HepG2 (cell line): ENCODE results near the gene CHD9NB.
"Not testable (repeated sequence)": the region's sequence is repeated elsewhere in the genome, so short reads cannot be mapped to it uniquely, and the experiment has no call there.

ENCODE experiments used
- MAZ ChIP-seq, 2 experiments: sonication (generic) in 1 of 2; formaldehyde crosslinking in 1 of 2; IDR thresholded peaks; 2 replicates each; pipeline versions ENCODE4 v1.5.0 to v1.6.1; 2012 to 2020; ENCODE audit warnings: low read depth in 2 of 2, mild to moderate bottlenecking in 2 of 2, borderline replicate concordance in 1 of 2, improper control_type of control experiment in 1 of 2, low read length in 1 of 2, missing genetic modification reagents in 1 of 2, moderate library complexity in 1 of 2
- SETDB1 ChIP-seq: sonication (generic); formaldehyde crosslinking; IDR thresholded peaks from 2 replicates; pipeline ENCODE4 v1.5.1; 2020; ENCODE audit warnings: missing genetic modification reagents, mild to moderate bottlenecking, borderline replicate concordance
- SNRNP70 ChIP-seq: fragments of 200-400 bp; formaldehyde crosslinking; IDR thresholded peaks from 2 replicates; pipeline ENCODE4 v1.6.1; 2017; ENCODE audit warnings: mild to moderate bottlenecking, low read depth, low read length, moderate library complexity

GRCh38 chr16:53047515-53047914 is 5.2 kb downstream of the CHD9NB start:
- TF ChIP-seq SETDB1 (CRISPR knock-in tag); SNRNP70; MAZ (IDR thresholded peaks at IDR 0.05; ENCODE audit: borderline replicate concordance, low read depth, low read length); MAZ (CRISPR knock-in tag; IDR thresholded peaks at IDR 0.05; ENCODE audit: low read depth): not testable (repeated sequence)
